Osteocyte (in vitro differentiated cells): ENCODE results near the gene GYPC. TPM values are rescaled to one million over a fixed set of nuclear protein-coding genes. Genes with fewer than 3 reads are reported as not detected.

Experiments used
- DNase-seq: peaks from one replicate; pipeline ENCODE4 v3.0.0; 2021; ENCODE audit warnings: mixed read lengths; ENCODE audit not compliant: unreplicated experiment; ENCODE audit errors: extremely low spot score
- H3K27ac Mint-ChIP-seq: one replicate; pipeline ENCODE4 v1.8.0; 2021; ENCODE audit warnings: mild to moderate bottlenecking, mixed read lengths; ENCODE audit not compliant: unreplicated experiment
- H3K27me3 Mint-ChIP-seq: one replicate; pipeline ENCODE4 v1.8.0; 2021; ENCODE audit warnings: mixed read lengths; ENCODE audit not compliant: unreplicated experiment
- H3K36me3 Mint-ChIP-seq: one replicate; pipeline ENCODE4 v1.8.0; 2021; ENCODE audit warnings: mixed read lengths; ENCODE audit not compliant: unreplicated experiment
- H3K4me1 Mint-ChIP-seq: one replicate; pipeline ENCODE4 v1.8.0; 2021; ENCODE audit warnings: mixed read lengths; ENCODE audit not compliant: unreplicated experiment
- H3K4me3 Mint-ChIP-seq: one replicate; pipeline ENCODE4 v1.8.0; 2021; ENCODE audit warnings: mild to moderate bottlenecking, moderate library complexity, mixed read lengths; ENCODE audit not compliant: unreplicated experiment
- H3K9me3 Mint-ChIP-seq: one replicate; pipeline ENCODE4 v1.8.0; 2021; ENCODE audit warnings: mixed read lengths; ENCODE audit not compliant: unreplicated experiment
- CTCF ChIP-seq: fragments of 200-600 bp; sonication (generic); IDR thresholded peaks from 2 replicates; pipeline ENCODE4 v1.5.0; 2021; ENCODE audit warnings: antibody characterized with exemption, mild to moderate bottlenecking, moderate library complexity
- total RNA-seq: library from RNA; stranded (reverse); gene quantifications from 2 replicates; pipeline ENCODE4 v1.2.1, GENCODE V29; 2021

The GYPC gene
- total RNA-seq, 1 donor from 2014 or later = 110 TPM

GRCh38 chr2:126744640-126745039, 88.7 kb downstream of the GYPC start:
- Mint-ChIP-seq H3K4me1 (no peaks in the 10 kb centered on the region), H3K27me3 (peaks cover 10% of the 10 kb centered on the region), H3K4me3 (no peak overlapping the region), H3K36me3 (no peaks in the 10 kb centered on the region), H3K27ac (no peak overlapping the region), H3K9me3 (peaks cover 14% of the 10 kb centered on the region)
- no peak for DNase-seq
- TF ChIP-seq CTCF = no peak

Other genes starting within 250 kb of the GYPC start
- not detected in 2 replicates for gene TEX51, start 242.7 kb downstream of the GYPC start, total RNA-seq